Stomach (tissue), 4 donors: ENCODE measurements around the gene TIGD4.

Experiments
- EP300 ChIP-seq: sonication (generic); formaldehyde crosslinking; IDR thresholded peaks from one replicate; pipeline ENCODE4 v1.6.1; 2017; ENCODE audit warnings: antibody characterized with exemption
- POLR2A ChIP-seq, 4 donors: fragments of 450-650 bp; IDR thresholded peaks; one replicate each; pipeline ENCODE4 v1.6.1; 2016; ENCODE audit warnings: antibody characterized with exemption in 4 of 4, control low read depth in 2 of 4, mild to moderate bottlenecking in 1 of 4, moderate library complexity in 1 of 4
- POLR2AphosphoS5 ChIP-seq, 3 donors: sonication (generic); formaldehyde crosslinking; IDR thresholded peaks; one replicate each; pipeline ENCODE4 v1.6.1; 2016; ENCODE audit warnings: antibody characterized with exemption in 3 of 3
- TF ChIP-seq, protein P1 (sequence below), 7 experiments: fragments of 450-650 bp in 4 of 7; fragments of 200-600 bp in 3 of 7; sonication (generic) in 3 of 7; IDR thresholded peaks; one replicate each; pipeline ENCODE4 v1.5.1; 2016 to 2019; ENCODE audit warnings: antibody characterized with exemption in 7 of 7, control low read depth in 2 of 7, mild to moderate bottlenecking in 1 of 7

DNA sequence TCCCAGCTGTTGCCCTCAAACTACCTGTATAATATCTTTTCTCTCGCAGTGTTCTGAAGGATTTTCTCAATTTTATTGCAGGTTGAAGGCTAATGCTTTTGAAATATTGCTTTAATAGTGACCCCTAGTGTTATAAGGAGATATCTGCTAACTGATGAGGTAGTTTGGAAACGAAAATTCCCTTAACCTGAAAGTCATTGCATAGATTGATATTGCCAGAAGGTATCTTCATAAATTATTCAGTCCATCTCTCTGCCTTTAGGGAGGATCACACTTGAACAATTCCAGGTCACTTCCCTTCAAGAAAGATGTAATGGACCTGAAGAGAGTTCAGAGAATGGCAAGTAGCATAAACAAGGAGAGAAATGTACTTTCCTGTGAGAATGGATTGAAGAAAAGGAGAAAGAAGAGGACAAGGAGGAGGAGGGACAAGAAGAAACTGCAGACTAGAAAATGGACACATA lies 44.1 kb downstream of the TIGD4 start:
- TF ChIP-seq POLR2AphosphoS5 (IDR thresholded peaks at IDR 0.05), result no peak
- no peak for TF ChIP-seq POLR2A (IDR thresholded peaks at IDR 0.05)
- TF ChIP-seq, protein P1, sequence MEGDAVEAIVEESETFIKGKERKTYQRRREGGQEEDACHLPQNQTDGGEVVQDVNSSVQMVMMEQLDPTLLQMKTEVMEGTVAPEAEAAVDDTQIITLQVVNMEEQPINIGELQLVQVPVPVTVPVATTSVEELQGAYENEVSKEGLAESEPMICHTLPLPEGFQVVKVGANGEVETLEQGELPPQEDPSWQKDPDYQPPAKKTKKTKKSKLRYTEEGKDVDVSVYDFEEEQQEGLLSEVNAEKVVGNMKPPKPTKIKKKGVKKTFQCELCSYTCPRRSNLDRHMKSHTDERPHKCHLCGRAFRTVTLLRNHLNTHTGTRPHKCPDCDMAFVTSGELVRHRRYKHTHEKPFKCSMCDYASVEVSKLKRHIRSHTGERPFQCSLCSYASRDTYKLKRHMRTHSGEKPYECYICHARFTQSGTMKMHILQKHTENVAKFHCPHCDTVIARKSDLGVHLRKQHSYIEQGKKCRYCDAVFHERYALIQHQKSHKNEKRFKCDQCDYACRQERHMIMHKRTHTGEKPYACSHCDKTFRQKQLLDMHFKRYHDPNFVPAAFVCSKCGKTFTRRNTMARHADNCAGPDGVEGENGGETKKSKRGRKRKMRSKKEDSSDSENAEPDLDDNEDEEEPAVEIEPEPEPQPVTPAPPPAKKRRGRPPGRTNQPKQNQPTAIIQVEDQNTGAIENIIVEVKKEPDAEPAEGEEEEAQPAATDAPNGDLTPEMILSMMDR (IDR thresholded peaks at IDR 0.05), result peak in 5 of 7 experiments; percentile 32 to 46 (median 38)
- TF ChIP-seq EP300, result no peak
